HL-60/S4 treated with retinoic acid at 250 ng/mL for 4 days and 3 days (cell line): ENCODE measurements around the gene MYO18A.
"Not testable (repeated sequence)": the region's sequence is repeated elsewhere in the genome, so short reads cannot be mapped to it uniquely, and the experiment has no call there.

Experiments used
- in situ Hi-C: fragments of 300-500 bp; cut with MboI; formaldehyde crosslinking; loops from 2 replicates; pipeline ENCODE4 v1.7.0; 2022; ENCODE audit warnings: low sequenced_read_pairs

MYO18A gene

GRCh38 chr17:29196769-29197515 lies 16.7 kb upstream of the MYO18A start:
- in situ Hi-C loops: no loop called here

- in situ Hi-C loops: no loop called here
Measured at GRCh38 chr17:29195465-29196081, 15.4 kb upstream of the MYO18A start.

GRCh38 chr17:29194669-29195068 lies 14.5 kb upstream of the MYO18A start:
- in situ Hi-C loops: no loop called here

- in situ Hi-C loops: no loop called here
Measured at GRCh38 chr17:29193146-29193545, 12.9 kb upstream of the MYO18A start.

- in situ Hi-C loops: no loop called here
Measured at GRCh38 chr17:29190592-29191207, 10.5 kb upstream of the MYO18A start.

GRCh38 chr17:29190039-29190438 lies 9.8 kb upstream of the MYO18A start:
- in situ Hi-C loops: no loop called here

GRCh38 chr17:29189355-29189754 lies 9.2 kb upstream of the MYO18A start:
- in situ Hi-C loops: no loop called here

- in situ Hi-C loops: no loop called here
Measured at GRCh38 chr17:29181226-29181625, 1.0 kb upstream of the MYO18A start.

GRCh38 chr17:29180788-29181160 lies 576 bp upstream of the MYO18A start:
- in situ Hi-C loops: no loop called here

GRCh38 chr17:29179232-29180033 lies 765 bp downstream of the MYO18A start:
- in situ Hi-C loops: no loop called here

GRCh38 chr17:29178750-29179231 lies 1.4 kb downstream of the MYO18A start:
- in situ Hi-C loops: no loop called here

- in situ Hi-C loops: no loop called here
Measured at GRCh38 chr17:29177871-29178749, 2.1 kb downstream of the MYO18A start.

GRCh38 chr17:29177541-29177870 lies 2.7 kb downstream of the MYO18A start:
- in situ Hi-C loops: no loop called here

- in situ Hi-C loops: no loop called here
Measured at GRCh38 chr17:29176558-29177351, 3.4 kb downstream of the MYO18A start.

GRCh38 chr17:29175349-29175748 lies 4.8 kb downstream of the MYO18A start:
- in situ Hi-C loops: no loop called here

- in situ Hi-C loops: no loop called here
Measured at GRCh38 chr17:29172589-29172988, 7.6 kb downstream of the MYO18A start.

- in situ Hi-C loops: no loop called here
Measured at GRCh38 chr17:29170682-29171081, 9.5 kb downstream of the MYO18A start.

GRCh38 chr17:29169806-29170591 lies 10.2 kb downstream of the MYO18A start:
- in situ Hi-C loops: no loop called here

- in situ Hi-C loops: not testable (repeated sequence)
Measured at GRCh38 chr17:29168759-29169126, 11.5 kb downstream of the MYO18A start.
